Stomach (tissue), 4 donors: Measurements from ENCODE around the gene EDN1.

Source experiments
- CTCF ChIP-seq, 7 experiments: fragments of 450-650 bp in 4 of 7; fragments of 200-600 bp in 3 of 7; sonication (generic) in 3 of 7; IDR thresholded peaks; one replicate each; pipeline ENCODE4 v1.5.1; 2016 to 2019; ENCODE audit warnings: antibody characterized with exemption in 7 of 7, control low read depth in 2 of 7, mild to moderate bottlenecking in 1 of 7
- POLR2A ChIP-seq, 4 donors: fragments of 450-650 bp; IDR thresholded peaks; one replicate each; pipeline ENCODE4 v1.6.1; 2016; ENCODE audit warnings: antibody characterized with exemption in 4 of 4, control low read depth in 2 of 4, mild to moderate bottlenecking in 1 of 4, moderate library complexity in 1 of 4
- POLR2AphosphoS5 ChIP-seq, 3 donors: sonication (generic); formaldehyde crosslinking; IDR thresholded peaks; one replicate each; pipeline ENCODE4 v1.6.1; 2016; ENCODE audit warnings: antibody characterized with exemption in 3 of 3

- no peak for TF ChIP-seq POLR2A (IDR thresholded peaks at IDR 0.05)
- no peak for TF ChIP-seq POLR2AphosphoS5 (IDR thresholded peaks at IDR 0.05)
- no peak for TF ChIP-seq CTCF (IDR thresholded peaks at IDR 0.05)
These were observed 24.9 kb upstream of the EDN1 start for GRCh38 chr6:12265296-12265695.
